HG02870 (cell line): ENCODE results near the gene SLC39A3.

Source experiments
- ATAC-seq: cut with Tn5 transposase; IDR thresholded peaks from one replicate; pipeline ENCODE4 v1.9.1; 2021; ENCODE audit warnings: mild to moderate bottlenecking, moderate library complexity; ENCODE audit not compliant: unreplicated experiment

The SLC39A3 gene

GRCh38 chr19:2750808-2751437 lies 11.1 kb upstream of the SLC39A3 start:
- ATAC-seq: no peak

- ATAC-seq: no peak
These were observed 7.5 kb upstream of the SLC39A3 start for GRCh38 chr19:2747349-2747748.

- ATAC-seq: no peak
These were observed 4.3 kb upstream of the SLC39A3 start for GRCh38 chr19:2744113-2744512.

- no peak for ATAC-seq
These were observed 3.3 kb upstream of the SLC39A3 start for GRCh38 chr19:2743099-2743498.

- no peak for ATAC-seq
These were observed 468 bp upstream of the SLC39A3 start for GRCh38 chr19:2740314-2740656.

GRCh38 chr19:2736550-2737190 lies 3.1 kb downstream of the SLC39A3 start:
- no peak for ATAC-seq

- no peak for ATAC-seq
These were observed 4.4 kb downstream of the SLC39A3 start for GRCh38 chr19:2735374-2735773.

- ATAC-seq: no peak
These were observed 5.1 kb downstream of the SLC39A3 start for GRCh38 chr19:2734589-2735288.

- ATAC-seq: no peak
These were observed 5.8 kb downstream of the SLC39A3 start for GRCh38 chr19:2733930-2734588.

GRCh38 chr19:2732883-2733282 lies 6.9 kb downstream of the SLC39A3 start:
- no peak for ATAC-seq

- no peak for ATAC-seq
These were observed 7.6 kb downstream of the SLC39A3 start for GRCh38 chr19:2732157-2732725.

GRCh38 chr19:2731181-2731995 lies 8.4 kb downstream of the SLC39A3 start:
- no peak for ATAC-seq

GRCh38 chr19:2729943-2730818 lies 9.6 kb downstream of the SLC39A3 start:
- ATAC-seq: no peak

GRCh38 chr19:2728783-2729387 lies 10.9 kb downstream of the SLC39A3 start:
- no peak for ATAC-seq

- no peak for ATAC-seq
These were observed 12.2 kb downstream of the SLC39A3 start for GRCh38 chr19:2727640-2727944.

GRCh38 chr19:2726904-2727639 lies 12.7 kb downstream of the SLC39A3 start:
- no peak for ATAC-seq

GRCh38 chr19:2726160-2726855 lies 13.5 kb downstream of the SLC39A3 start:
- no peak for ATAC-seq

- no peak for ATAC-seq
These were observed 15.7 kb downstream of the SLC39A3 start for GRCh38 chr19:2724148-2724557.
